GM21526 (cell line): ENCODE data around the gene S100A7A.
"Not testable (repeated sequence)": the region's sequence is repeated elsewhere in the genome, so short reads cannot be mapped to it uniquely, and the experiment has no call there.

ENCODE experiments used
- ATAC-seq: cut with Tn5 transposase; IDR thresholded peaks from one replicate; pipeline ENCODE4 v1.9.1; 2021; ENCODE audit warnings: moderate library complexity; ENCODE audit not compliant: unreplicated experiment, low FRiP score

Gene S100A7A

DNA sequence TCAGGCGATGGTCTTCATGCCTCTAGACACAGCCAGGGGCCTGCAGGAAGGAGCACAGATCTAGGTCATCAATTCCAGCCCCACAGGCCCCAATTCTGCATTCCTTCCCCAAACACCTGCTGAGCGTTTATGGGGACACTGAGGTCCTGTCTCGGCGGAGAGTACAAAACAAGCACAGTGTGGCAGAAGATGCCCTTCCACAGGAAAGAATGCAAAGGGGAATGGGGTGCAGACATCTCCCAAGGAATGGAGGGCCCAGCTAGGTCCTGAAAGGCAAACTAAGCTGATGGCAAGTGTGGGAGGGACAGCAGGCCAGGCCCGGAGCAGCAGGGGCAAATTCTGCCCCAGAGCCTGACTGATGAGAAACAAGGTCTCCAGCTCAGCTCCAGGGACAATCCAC, 21.9 kb upstream of the S100A7A start:
- no peak for ATAC-seq

DNA sequence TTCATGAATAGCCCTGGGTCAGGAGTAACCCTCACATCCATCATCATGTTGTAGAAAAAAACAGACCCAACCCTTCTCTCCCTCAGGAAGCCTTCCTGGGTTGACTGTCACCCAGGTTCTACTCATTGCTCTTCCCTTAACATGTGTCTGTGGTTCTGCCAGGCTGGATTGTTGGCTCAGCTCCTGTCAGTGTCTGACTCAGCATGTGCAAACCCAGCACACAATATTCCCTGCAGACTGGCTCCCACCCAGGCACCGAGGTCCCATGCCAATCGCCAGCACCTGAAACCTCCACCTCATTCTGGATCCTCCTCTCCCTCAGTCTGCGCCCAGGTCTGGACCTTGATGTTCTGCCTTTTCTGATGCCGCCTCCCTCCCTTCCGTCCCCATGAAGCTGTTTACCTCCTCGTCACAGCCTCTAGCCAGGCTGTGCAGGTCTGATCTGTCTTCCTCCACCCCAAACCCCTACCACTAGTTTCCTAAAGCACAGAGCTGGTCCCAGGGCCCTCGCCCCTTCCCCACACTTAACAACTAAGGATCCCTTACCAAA, 21.1 kb upstream of the S100A7A start:
- no peak for ATAC-seq

- no peak for ATAC-seq
Measured at GRCh38 chr1:153395776-153396175, 20.5 kb upstream of the S100A7A start.

- ATAC-seq: no peak
Measured at GRCh38 chr1:153396461-153396860, 19.9 kb upstream of the S100A7A start.

GRCh38 chr1:153397051-153397923, 19.0 kb upstream of the S100A7A start:
- ATAC-seq: no peak

DNA sequence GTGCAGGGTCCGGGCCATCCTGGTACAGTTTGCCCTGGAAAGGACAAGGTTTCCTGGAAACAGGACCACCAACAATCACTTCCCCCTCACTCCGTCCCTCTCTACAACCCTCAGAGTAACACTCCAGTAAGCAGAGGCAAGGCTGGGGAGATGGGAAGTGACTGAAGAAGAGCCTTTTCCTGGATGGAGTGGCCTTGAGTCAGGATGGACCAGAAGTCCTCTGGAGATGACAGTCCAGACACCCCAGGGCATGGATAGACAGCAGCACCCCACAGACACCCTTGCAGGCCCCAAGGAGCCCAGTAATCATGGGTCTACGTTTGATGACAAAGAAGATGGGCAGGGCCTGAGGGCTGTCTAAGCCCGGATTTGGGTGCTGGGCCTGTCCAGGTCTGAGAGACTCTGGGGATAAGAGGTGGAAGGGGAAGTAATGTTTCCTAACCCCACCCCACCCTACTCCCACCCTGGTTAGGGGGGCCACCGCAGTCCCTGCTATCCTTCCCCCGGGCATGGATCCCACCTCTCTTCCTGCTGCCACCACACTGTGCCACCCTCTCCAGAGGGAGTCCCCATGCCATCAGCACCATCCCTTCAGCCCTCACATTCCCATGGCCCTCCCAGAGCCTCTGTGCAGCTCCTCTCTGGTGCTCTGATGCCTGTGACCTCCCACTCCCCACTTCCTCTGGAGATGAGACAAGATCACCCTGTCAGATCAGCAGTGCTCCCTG, 18.2 kb upstream of the S100A7A start:
- no peak for ATAC-seq

DNA sequence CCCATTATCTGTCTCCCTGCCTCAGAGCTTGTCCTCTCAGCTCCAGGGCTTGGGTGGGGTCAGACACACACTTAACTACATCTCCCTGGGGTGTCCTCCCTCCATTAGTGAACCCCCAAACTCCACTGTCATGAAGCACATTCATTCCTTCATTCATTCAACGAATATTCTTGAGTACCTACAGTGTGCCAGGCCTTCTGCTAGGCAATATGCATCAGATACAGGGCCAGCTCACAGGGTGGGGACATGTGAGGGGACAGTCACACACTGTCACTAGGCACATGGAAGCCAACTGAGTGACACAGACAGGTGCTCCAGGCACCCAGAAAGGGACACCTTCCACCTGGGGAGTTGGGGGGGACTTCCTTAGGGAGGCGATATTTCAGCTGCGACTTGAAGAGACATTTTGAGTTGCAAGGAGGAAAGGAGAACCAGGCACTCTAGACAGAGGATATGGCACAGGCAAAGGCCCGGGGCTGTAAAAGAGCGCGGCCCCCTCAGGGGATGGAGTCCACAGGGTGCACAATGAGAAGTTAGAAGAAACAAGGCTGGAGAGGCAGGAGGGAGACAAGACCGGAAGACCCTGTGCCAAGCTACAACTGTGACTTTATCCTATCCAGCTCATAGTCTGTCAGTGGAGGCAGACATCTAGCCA, 16.8 kb upstream of the S100A7A start:
- ATAC-seq: no peak

DNA sequence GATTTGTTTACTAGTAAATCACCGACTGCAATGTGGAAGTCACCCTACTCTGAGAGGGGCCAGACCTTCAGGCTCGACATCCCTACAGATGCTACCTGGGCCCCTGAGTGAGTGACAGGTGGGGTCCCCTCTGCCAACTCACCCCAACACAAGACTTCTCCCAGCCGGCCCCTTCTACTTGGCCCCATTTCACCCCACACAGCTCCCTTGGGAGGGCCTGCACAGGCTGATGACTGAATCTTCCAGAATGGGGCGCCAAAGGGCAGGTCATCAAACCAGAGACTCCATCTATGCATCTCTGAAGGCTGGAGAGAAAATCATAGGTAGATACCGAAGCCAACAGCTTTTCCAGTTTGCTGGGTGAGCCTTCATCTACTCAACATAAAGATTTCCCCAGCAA, 16.1 kb upstream of the S100A7A start:
- ATAC-seq: no peak

- ATAC-seq: no peak
Measured at GRCh38 chr1:153401461-153401860, 14.9 kb upstream of the S100A7A start.

GRCh38 chr1:153402226-153402625, 14.1 kb upstream of the S100A7A start:
- no peak for ATAC-seq

DNA sequence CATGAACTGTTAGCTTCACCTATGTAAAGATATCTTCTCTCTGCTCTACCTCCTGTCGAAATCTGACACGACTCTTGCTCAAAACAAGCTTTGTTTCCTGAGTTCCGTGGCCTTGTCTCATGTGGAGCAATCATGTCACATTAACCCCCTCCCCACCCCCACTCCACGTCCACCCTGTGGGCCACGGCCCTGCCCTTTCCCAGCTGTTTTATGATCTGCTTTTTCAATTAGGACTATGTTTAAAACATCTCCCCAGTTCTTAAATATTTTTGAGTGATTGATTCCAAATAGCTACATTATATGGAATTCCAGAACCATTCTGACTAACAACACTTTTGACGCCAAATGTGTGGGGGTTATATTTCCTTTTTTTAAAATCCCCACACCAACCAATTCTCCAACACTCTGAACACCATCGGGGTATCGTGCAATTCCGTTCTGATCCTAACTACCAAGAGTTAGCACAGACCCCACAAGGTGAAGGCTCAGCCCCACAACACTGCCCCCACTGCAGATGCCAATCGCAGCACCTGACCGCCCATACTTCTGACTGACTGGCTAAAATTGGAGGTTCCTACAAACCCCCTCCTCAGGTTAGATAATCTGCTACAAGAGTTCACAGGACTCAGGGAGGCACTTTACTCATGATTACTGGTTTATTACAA, 12.8 kb upstream of the S100A7A start:
- ATAC-seq: no peak

GRCh38 chr1:153404086-153404635, 12.2 kb upstream of the S100A7A start:
- ATAC-seq: no peak

GRCh38 chr1:153404768-153405167, 11.6 kb upstream of the S100A7A start:
- no peak for ATAC-seq

DNA sequence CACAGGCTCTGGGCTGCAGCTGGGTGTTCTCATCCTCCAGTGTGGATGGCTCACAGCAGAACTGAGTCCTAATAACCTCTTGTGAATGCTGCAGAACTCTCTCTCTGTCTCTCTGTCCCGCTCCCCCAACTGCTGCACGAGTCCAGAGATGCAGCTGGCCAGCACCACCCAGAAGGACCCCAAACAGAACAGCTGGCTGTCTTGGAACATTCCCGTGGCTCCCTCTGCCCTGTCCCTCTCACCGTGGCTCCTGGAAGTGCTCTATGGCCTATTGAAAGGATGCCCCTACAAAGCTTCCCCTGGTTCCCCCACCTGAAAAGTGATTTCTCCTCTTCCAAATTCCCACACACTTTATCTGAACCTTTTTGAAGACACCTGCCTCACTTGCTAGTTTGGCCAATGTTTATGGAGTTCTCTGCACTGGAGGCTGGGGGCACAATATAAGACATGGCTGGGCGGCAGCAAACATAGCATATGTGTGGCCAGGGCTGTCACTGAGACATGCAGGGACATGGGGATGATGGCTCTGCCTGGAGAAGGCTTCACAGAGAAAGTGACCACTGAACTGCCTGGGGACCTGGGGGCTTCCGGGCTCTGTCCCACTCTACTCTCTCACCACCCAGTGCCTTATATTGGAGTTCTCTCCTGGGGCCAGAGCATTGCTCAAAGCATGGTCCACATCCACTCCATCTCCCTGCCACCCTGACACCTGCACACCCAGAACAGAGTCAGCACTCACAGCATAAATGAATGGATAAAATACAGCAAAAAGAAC, 10.3 kb upstream of the S100A7A start:
- ATAC-seq: not testable (repeated sequence)

- not testable (repeated sequence) for ATAC-seq
Measured at GRCh38 chr1:153407274-153407673, 9.0 kb upstream of the S100A7A start.

DNA sequence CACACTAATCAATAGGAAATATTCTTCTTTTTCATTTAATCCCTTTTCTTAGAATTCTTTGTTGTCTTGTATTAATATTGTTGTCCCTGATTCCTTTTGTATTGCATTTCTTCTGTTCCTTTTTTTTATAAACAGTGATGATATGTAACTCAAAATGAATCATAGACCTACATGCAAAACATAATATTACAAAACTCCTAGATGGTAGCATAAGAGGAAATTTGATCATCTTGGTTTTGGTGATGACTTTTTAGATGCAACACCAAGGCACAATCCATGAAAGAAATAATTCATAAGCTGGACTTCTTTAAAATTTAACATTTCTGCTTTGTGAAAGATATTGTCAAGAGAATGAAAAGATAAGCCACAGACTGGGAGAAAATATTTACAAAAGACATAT, 2.4 kb upstream of the S100A7A start:
- not testable (repeated sequence) for ATAC-seq

- no peak for ATAC-seq
Measured at GRCh38 chr1:153417136-153417888, 992 bp downstream of the S100A7A start.

GRCh38 chr1:153418758-153419435, 2.6 kb downstream of the S100A7A start:
- ATAC-seq: not testable (repeated sequence)
